NCI-H526 treated with DMSO at 0.1 percent for 48 hours (cell line): Measurements from ENCODE around the gene EML3.
A peak's percentile ranks its signal among the peaks of the same experiment; 100 is the strongest.
"Not testable (repeated sequence)": the region's sequence is repeated elsewhere in the genome, so short reads cannot be mapped to it uniquely, and the experiment has no call there.

Experiments
- DNase-seq: peaks from one replicate; lab custom pipeline; 2025; lab: John Stamatoyannopoulos, UW

EML3 gene

DNA sequence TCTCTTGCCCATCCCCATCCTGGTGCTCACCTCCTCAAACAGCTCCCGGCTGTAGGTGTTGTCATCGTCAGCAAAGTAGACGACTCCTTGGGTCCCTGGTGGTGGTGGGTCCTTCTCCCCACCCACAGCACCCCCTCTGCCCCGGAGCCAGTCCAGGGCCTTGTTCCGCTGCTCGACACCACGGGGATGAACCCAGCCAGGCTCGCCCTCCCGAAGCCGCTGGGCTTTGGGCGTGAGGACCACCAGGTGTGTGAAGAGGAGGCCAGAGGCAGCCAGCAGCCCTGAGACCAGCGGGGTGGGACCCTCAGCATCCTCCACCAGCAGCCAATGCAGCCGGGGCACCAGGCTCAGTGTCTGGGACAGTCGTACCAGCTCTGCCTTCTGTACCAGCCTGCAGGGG lies 4.4 kb upstream of the EML3 start:
- not testable (repeated sequence) for DNase-seq

- no peak for DNase-seq
These were observed 2.9 kb upstream of the EML3 start for GRCh38 chr11:62615521-62615920.

- no peak for DNase-seq
These were observed 1.7 kb upstream of the EML3 start for GRCh38 chr11:62614275-62614674.

DNA sequence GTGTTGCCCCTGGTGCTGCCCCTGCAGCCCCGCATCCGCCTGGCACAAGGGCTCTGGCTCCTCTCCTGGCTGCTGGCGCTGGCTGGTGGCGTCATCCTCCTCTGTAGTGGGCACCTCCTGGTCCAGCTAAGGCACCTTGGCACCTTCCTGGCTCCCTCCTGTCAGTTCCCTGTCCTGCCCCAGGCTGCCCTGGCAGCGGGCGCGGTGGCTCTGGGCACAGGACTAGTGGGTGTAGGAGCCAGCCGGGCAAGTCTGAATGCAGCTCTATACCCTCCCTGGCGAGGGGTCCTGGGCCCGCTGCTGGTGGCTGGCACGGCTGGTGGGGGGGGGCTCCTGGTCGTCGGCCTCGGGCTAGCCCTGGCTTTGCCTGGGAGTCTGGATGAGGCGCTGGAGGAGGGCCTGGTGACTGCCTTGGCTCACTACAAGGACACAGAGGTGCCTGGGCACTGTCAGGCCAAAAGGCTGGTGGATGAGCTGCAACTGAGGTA lies 760 bp upstream of the EML3 start:
- no peak for DNase-seq

DNA sequence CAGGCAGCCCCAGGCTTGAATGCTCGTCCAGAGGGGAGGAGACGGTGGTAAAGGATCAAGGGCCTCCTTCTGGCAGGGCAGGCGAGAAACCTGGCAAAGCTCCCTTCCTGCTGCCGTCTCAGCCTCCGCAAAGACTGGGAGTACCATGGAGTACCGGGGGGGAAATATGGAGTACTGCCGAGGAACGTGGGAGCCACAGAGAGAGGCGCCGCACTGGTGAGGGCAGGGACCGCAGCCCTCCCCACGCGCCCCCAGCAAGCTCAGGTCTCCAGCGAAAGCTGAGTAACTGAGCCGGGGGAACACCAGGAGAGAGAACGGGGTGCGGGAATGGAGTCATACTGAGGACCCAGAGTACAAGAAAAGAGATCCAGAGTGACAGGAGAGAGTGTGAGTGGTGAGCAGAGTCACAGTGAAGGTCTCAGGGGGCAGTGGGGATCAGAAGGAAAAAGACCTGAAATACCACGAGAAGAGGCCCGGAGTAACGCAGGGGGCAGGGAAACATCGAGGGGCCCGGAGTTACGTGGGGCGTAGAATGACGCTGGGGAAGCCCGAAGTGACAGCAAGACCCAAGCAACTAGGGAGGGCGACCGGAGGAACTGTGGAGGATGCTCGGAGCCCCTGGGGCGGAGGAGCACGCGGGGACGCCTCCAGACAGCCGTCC lies 740 bp downstream of the EML3 start:
- DNase-seq: peak; percentile 36

DNA sequence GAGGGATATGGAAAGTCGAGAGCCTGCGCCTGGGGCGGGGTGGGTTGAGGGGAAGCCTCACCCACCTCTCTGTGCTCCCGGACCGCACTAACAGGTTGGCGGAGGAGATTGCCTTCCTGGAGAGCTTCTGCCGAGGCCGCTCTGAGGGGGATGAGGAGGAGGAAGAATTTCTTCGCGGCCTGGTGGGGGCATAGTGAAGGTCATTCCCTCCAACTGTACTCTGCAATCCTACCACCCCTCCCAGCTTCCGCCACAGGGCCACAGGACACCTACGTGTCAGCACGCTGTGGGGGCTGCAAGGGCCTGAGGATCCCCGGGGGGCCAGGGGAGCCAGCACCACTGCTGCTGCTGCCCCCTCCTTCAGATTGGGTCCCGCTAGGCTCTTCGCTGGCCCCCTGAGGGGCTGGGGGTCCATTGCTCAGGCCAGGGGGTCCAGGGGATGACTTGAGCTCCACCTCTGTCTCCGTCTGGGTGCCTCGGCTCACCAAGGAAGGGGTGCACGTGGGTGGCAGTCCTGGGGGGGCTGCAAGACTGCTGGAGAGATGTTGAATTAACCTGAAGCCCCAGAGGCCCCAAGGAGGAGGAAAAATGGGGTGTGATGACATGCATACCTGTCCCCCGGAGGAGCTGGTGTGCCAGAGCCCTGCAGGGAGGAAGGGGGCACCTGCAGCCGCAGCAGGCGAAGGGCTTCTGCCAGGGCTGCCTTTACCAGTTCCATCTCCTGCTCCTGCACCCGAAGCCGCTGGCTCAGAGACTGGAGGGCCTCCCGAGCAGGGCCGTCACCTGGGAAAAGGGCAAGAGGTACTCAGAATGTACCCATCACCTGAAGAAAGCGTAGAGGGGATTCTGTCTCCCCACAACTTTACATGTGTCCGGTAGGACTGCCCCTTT lies 1.5 kb downstream of the EML3 start:
- no peak for DNase-seq

GRCh38 chr11:62610403-62610802 lies 2.2 kb downstream of the EML3 start:
- DNase-seq: no peak

DNA sequence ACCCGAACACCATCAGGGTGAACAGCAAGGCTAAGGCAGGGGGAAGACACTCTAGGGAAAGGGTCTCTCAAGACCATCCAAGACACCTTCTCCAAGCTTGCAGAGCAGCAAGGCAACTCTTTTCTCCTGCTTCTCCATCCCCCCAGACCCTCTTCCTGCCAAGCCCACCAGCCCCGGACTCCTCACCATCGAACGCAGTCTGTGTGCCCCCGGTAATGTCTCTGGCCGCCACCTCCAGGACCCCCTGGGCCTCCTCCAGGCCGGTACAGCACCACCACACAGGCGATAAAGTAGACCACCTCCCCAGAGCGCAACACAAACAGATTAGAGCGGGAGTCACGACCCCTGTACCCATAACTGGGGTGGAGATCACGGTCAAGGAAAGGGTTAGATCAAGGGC lies 3.8 kb downstream of the EML3 start:
- no peak for DNase-seq

DNA sequence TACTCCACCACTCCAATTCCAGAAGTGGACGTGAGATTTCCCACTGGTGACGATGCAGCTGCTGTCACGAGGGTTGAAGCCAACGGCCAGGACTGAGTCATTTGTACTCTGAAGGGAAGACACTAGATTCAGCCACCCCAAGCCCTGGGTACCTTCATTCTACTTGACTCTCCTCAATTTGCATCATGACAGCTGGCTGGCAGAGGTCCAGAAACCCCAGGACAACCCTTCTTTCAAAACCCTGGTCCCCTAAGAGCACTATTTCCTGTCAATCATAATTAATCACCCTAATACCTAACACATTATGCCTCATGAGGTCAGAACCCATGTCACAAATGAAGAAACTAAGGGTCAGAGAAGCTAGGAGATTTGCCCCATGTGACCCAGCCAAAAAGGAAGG lies 4.9 kb downstream of the EML3 start:
- DNase-seq: no peak

DNA sequence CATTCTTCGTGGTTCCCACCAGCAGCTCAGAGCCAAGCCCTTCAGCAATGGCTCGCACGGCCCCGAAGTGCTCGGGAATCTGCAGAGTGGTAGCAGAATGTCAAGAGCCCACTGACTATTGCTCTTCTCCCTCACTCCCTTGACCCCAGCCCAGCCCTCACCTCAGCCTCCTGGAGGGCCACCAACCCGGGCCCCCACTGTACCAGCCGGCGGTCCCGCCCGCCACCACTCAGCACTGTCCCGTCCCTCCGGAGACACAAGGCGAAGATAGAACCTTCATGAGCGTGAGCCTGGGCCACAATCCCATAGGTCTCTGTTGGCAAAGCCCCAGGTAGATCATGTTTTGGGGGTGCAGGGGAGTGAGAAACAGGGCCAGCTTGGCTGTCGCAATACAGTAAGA lies 6.7 kb downstream of the EML3 start:
- DNase-seq: no peak

- no peak for DNase-seq
These were observed 7.1 kb downstream of the EML3 start for GRCh38 chr11:62605467-62605866.

- DNase-seq: peak; percentile 20
These were observed 8.0 kb downstream of the EML3 start for GRCh38 chr11:62604460-62605120.

DNA sequence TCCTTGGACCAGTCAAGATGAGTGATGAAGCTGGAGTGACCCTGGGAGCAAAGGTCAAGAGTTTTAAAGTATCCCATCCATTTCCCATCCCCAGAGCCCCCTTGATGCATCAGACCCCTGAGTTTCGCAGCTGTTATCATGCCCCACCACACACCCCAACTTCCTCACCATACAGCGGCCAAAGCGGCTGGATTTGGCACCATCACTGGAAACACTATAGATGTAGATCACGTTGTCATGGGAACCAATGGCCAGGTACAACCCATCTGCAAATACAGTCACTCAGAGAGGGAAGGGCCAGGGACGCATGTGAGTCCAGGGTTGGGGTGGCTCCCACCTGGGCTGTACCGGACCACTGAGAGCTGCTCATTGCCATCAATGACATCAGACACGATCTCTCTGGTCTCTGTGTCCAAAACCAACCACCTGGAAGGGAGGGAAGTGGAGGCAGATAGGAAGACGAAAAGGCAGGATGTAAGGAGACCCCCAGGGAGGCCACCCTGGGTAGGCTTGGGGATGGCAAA lies 8.7 kb downstream of the EML3 start:
- DNase-seq: no peak

- no peak for DNase-seq
These were observed 9.5 kb downstream of the EML3 start for GRCh38 chr11:62603072-62603408.

- peak; percentile 95 for DNase-seq
These were observed 10.2 kb downstream of the EML3 start for GRCh38 chr11:62602141-62603071.

DNA sequence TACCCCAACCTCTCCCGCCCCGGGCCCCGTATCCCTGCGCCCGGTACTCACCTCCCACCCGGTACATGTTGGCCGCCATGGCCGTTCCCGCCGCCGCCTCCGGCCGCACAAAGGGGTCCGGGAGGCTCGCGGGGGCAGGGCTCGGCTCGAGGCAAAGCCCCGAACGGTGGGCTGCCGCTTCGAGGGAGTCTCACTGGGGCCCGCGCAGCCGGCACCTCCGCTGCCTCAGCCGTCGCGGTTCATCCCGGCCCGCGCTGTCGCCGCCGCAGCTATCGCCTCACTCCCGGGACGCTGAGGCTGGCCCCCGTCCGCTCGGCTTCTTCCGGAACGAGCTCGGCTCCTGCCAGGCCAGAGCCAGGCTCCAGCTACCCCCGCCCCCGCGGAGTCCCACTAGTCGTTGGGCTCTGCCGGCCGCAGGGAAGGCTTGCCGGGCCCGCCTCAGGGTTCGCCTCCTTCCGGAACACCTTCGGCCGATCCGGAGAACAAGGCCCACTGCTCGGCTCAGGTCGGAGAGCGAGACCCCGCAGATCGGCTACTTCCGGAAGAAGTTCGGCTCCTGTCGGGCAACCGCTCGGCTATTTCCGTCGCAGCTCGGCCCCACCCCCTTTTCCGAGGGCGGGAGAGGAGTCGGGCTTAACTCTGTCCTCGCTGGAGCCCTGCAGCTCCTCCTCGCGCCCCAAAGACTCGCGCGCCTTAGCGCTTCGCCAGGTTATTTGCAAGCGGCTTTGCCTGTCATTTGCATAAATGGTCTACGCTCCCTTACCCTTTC lies 11.0 kb downstream of the EML3 start, which contains the start of gene MTA2:
Gene MTA2 (minus strand): TSS at position 494 of the 769 bp plus-strand sequence. CDS start 415 bp downstream, at position 79.
- DNase-seq: peak; percentile 99

- no peak for DNase-seq
These were observed 11.5 kb downstream of the EML3 start for GRCh38 chr11:62601122-62601371.

GRCh38 chr11:62600367-62601121 lies 12.0 kb downstream of the EML3 start:
- no peak for DNase-seq

DNA sequence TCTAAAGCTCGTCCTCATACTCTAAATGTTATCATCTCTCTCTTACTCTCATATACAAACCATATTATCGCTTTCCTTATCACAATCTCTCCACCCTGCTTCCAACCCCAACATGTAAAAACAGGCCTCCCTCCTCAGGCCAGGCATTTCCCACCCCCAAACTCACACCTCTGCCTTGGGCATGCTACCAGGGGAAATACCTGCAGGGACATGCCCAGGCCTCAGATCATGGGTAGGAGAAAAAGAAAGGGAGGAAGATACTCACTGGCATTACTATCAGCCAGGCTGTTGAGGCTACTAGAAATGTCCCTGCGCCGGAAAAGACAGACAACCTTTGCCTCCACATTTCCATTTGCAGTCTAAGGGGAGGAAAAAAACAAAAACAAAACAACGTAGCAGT lies 12.7 kb downstream of the EML3 start:
- DNase-seq: no peak

DNA sequence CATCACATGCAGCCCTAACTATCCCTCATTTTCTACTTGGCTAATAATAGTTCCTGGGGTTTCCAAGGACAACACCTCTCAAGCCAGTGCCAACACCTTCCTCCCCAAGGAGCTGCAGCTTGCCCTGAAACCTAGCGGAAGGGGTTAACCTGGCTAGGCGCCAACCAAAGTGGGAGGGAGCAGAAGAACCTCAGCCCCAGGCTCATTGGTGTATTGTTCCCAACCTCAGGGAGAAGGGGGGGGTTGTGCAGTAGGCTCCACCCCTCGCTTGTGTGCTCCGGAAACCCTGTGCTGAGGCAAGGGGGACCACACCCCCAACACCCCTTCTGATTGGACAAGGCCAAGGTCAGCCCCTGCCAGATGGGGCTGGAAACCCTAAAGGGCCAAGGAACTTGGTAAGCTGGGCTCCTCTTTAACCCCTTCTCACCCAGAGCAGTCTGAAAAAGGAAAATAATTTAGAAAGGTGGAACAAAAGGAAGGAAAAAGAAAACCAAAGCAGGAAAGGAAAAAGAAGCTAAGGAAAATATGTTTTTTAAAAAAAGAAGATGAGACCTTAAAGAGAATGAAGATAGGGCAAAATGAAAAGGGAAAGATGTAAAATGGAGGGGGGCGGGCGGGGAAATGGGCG lies 13.4 kb downstream of the EML3 start:
- peak; percentile 98 for DNase-seq
